NCI-H1105 treated with DMSO at 0.1 percent for 48 hours (cell line): ENCODE measurements around the gene MYLK4.

Experiments
- DNase-seq: peaks from one replicate; lab custom pipeline; 2025; lab: John Stamatoyannopoulos, UW

MYLK4 gene

DNA sequence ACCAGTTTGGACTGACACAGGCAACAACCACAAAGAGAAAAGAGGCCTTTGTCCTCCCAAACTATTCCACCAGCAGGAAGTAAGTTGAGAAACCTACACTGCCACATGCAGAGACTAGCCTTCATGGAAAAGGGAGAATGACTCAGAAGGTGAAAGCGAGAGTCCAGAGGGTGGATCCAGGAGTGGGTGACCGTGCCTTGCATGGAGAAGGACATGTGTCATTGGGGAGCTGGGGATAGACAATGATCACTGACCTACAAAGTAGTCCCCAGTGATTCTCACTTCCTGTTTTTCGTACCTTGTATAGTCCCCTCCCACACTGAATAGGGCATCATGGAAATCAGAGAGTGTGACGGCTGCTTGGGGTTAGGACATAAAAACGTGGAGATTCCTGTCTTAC lies 91.9 kb downstream of the MYLK4 start:
- no peak for DNase-seq

- DNase-seq = no peak
Measured at GRCh38 chr6:2656460-2657079, 94.2 kb downstream of the MYLK4 start.

GRCh38 chr6:2655844-2656433 lies 94.8 kb downstream of the MYLK4 start:
- DNase-seq = no peak

DNA sequence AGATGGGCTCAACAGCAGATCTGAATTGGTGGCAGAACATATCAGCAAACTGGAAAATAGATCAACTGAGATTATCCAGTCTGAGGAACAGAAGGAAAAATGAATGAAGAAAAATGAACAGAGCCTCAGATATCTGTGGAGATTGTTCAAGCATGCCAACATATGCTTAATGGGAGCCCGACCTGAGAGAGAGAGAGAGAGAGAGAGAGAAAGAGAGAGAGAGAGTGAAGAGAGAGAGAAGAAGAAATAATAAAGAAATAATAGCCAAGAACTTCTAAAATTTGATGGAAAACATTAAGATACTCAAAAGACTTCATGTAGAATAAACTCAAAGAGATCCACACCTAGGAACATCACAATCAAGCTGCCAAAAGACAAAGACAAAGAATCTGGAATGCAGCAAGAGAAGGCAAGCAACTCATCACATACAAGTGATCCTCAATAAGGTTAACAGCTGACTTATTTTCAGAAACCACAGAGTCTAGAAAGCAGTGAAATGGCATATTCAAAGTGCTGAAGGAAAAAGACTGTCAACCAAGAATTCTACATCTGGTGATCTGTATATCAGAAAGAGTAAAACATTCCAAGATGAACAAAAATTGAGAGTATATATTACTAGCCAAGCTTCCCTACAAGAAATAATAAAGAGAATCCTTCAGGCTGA lies 97.2 kb downstream of the MYLK4 start:
- no peak for DNase-seq

GRCh38 chr6:2652611-2653010 lies 98.1 kb downstream of the MYLK4 start:
- no peak for DNase-seq

DNA sequence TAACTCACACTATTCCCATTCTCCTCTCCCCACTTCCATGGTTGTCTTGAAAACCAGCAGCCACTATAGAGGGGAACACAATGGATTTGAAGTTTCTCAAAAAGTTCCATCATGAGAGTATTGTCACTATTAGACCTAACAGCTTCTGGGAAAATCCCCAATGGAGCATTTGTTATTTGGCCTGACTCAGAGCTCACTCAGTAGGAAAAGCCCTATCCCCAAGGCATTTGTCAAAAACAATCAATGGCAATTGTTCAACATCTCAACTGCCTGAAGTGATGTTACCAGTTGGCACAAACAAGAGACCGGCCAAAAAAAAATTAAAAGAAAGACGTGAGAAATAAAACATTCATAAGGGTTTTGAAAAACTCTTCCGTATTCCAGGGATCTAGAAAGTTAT lies 98.8 kb downstream of the MYLK4 start:
- no peak for DNase-seq

DNA sequence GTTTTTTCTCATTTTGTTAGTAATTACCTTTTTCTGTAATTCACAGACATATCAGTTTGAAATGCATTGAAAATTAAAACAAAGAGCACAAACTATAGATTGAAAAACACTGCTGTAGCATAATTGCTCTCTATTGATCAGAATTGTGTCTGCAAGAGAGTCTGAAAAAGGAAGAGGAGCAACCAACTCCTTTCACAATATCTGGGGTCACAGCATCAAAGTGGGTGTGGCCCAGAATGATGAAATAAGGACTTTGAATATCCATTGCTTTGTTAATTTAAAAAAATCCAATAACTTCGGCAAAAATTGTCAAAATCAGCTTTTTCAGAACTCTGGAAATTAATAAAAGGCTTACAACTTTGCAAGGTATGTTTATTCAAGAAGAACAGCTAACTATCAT lies 99.2 kb downstream of the MYLK4 start:
- no peak for DNase-seq

- no peak for DNase-seq
Measured at GRCh38 chr6:2646346-2646745, 104.4 kb downstream of the MYLK4 start.

- DNase-seq = no peak
Measured at GRCh38 chr6:2643935-2644539, 106.7 kb downstream of the MYLK4 start.

- DNase-seq = no peak
Measured at GRCh38 chr6:2643130-2643529, 107.6 kb downstream of the MYLK4 start.

- DNase-seq = no peak
Measured at GRCh38 chr6:2641044-2641725, 109.5 kb downstream of the MYLK4 start.

GRCh38 chr6:2640551-2640950 lies 110.2 kb downstream of the MYLK4 start:
- DNase-seq = no peak

- no peak for DNase-seq
Measured at GRCh38 chr6:2639896-2640295, 110.8 kb downstream of the MYLK4 start.

- no peak for DNase-seq
Measured at GRCh38 chr6:2639167-2639566, 111.6 kb downstream of the MYLK4 start.

- no peak for DNase-seq
Measured at GRCh38 chr6:2636672-2637071, 114.0 kb downstream of the MYLK4 start.

DNA sequence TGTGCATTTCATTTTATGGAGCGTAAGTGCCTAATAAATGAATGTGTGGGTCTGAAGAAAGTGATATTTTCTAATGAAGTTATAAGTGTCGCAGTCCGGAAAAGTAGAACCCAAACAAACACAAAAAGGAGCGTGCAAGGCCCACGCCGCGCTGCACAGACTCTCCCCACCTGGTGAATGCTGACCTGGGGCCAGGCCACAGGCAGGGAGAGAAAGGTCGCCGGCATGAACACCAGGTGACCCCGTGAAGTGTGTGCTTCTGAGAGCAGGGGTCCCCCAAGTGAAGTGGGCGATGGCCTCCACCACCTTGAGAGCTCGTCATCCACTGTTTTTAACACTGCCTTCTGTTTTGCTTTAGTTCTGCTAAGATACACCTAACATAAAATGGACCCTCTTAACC lies 114.8 kb downstream of the MYLK4 start:
- DNase-seq = no peak

DNA sequence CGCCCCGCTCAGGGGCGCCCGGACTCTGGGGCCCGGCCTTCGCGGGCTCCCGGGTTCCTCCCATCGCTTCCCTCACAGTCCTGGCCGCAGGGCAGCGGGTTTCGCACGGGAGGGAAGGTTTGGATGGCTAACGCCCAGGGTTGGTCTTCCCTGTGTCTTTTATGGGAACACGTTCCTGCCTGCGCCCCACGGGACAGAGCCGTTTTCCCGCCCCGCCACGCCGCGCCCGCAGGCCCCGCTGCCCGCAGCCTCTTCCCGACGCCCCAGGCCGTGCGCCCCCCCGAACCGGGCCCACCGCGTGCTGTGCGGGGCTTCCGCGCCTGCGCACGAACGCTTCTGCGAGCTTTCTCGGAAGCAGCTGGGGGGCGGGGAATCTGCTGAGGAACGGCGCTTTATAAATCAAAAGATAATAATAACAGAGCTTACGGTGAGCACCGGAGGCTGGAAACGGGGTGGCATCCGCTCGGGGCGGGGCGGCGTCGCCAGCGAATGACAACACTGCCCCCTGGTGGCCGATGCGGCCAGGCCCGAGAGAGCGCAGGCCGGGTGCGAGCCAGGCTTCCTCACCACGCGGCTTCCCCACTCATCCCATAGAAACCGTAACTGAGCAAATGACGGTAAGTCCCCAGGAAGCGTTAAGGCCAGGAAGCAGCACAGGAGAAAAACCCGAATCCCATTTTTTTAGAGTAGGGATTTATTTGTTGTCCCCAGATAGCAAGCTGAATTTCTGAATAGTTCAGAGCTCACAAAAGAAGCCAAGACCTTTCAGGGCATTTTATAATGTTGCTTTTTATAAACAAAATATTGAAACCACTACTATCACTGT lies 116.4 kb downstream of the MYLK4 start:
- DNase-seq = peak; percentile 71

DNA sequence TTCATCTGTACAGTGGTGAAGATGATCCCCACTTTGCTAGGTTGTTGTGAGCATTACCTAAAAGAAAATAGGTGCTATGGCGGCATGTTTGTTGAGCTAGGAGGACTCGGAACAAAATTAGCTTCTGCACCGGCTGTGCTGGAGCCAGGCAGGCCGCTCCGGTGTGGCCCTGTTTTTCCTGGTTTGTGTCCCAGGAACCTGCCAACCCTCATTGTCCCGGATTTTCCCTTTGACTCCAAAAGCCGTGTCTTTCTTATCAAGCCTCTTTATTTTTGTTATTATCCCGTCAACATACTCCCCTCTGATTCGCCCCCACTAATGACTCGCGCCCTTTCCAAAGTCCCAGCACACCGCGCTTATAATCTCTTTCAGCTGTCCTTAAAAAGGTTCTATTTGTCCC lies 117.0 kb downstream of the MYLK4 start:
- DNase-seq = no peak

DNA sequence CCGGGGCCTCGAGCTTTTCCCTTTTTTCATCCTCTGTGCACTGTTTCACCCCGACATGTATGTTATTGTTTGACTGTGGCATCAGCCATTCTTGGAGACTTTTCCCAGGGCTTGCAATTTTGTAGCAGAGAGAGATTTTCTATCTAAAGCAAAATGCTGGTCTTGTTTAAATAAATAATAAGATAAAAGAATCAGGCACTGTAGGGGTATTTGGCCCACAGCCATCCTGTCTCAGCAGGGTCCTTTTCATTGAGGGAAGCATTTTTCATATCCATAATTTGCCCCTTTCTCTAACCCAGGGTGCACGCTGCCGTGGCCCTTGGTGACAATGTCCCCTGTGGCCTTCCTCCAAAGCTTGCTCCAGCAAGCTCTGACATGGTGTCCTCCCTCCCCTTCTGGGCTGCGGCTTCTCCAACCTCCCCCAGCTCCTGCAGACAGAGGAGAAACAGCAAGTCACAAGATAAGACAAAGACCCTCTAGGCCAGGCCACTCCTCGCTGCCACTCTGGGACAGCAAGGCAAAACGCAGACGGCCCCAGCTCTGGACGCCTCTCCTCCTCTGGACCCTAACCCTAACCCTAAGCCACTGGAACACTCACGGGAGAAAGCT lies 117.6 kb downstream of the MYLK4 start:
- DNase-seq = no peak

- no peak for DNase-seq
Measured at GRCh38 chr6:2632368-2632767, 118.4 kb downstream of the MYLK4 start.

DNA sequence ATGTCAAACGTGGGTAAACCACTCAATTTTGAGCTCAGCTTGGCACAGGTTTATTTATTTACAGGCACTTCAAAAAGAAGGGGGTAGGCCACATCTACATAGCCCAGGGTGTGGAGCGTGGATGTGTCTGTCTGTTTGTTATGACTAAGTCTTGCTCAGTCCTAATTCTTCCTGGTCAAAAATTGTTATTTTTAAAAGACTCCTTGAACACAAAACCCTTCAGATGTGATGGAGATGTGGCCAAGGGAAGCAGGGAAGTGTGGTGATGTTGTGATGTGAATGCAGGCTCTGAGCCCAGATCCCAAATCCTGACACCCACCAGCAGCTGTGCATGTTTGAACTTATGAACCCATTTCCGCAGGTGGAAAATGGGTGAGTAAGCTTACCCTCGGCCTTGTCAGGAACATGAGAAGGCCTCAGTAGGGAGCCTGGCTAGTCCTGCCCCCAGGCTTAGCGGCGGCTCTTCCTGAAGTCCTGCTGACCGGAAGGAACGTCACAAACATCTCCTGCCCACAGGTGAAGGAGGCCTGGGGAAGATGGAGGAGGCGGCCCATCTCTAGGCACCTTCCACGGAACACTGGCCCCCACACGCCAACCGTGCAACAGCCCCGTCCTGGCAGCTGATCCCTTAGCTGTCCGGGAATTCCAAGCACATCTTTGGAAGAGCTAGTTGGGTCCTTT lies 119.7 kb downstream of the MYLK4 start:
- DNase-seq = no peak
